Pons (tissue), 1 donor: ENCODE data around the gene NID2.

ENCODE experiments used
- DNase-seq: peaks from one replicate; pipeline ENCODE4 v3.0.0-alpha.2; 2016; ENCODE audit warnings: low spot score

NID2 gene

GRCh38 chr14:52068615-52069306 lies at the start of gene NID2:
Gene NID2, minus strand, starts transcription at chr14:52069059. Its CDS starts 65 bp downstream, at chr14:52068994.
- DNase-seq: peak; percentile 38

GRCh38 chr14:52117111-52117832 lies 48.4 kb upstream of the NID2 start:
- no peak for DNase-seq

GRCh38 chr14:52115286-52115685 lies 46.4 kb upstream of the NID2 start:
- no peak for DNase-seq

- DNase-seq: no peak
These were observed 43.6 kb upstream of the NID2 start for GRCh38 chr14:52112336-52113018.

GRCh38 chr14:52111583-52111982 lies 42.7 kb upstream of the NID2 start:
- DNase-seq: no peak

DNA sequence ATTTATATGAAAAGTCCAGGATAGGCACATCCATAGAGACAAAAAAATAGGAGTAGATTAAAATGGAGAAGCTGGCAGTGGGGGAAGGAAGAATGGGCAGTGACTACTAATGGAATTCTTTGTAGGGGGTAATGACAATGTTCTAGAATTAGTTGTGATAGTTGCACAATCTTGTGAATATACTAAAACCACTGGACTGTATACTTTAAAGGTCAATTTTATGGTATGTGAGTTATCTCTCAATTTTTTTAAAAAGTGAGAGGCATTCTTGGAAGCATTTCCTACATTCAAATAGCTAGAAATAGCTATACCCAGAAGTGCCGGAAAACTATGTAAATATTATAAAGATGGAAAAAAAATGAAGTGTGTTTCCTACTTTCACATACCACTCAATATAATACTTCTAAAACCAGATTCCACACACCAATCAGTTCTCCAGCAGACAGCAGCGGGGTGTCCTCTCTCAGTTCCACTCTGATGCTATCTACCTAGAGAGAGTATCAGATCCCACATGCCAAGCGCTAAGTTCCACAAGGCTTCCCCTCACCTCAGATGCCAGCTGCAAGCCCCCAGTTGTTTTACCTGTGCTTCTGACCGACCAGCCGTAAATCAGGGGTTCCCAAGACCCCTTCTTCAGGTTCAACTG lies 41.7 kb upstream of the NID2 start:
- DNase-seq: no peak

GRCh38 chr14:52108823-52109222 lies 40.0 kb upstream of the NID2 start:
- no peak for DNase-seq

DNA sequence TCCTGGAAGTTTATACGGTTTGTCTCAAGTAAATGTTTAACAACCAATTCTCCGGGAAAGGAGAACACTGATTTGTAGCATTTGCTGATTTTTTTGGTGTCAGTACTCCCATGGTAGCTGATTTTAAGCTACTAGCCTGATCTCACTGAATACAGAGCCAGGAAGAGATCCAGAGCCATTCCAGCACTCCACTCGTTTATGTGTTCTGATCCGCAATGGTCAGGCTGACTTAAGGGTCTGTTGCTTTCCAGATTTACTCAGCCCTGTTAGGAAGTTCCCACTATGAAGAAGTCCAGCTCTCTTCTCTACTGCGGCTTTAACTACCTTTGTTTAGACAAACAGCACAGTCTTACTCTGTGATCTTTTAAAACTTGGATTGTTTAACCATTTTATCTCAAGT lies 38.0 kb upstream of the NID2 start:
- no peak for DNase-seq

GRCh38 chr14:52103416-52103815 lies 34.6 kb upstream of the NID2 start:
- no peak for DNase-seq

- no peak for DNase-seq
These were observed 26.9 kb upstream of the NID2 start for GRCh38 chr14:52095794-52096193.

GRCh38 chr14:52095336-52095735 lies 26.5 kb upstream of the NID2 start:
- DNase-seq: no peak

DNA sequence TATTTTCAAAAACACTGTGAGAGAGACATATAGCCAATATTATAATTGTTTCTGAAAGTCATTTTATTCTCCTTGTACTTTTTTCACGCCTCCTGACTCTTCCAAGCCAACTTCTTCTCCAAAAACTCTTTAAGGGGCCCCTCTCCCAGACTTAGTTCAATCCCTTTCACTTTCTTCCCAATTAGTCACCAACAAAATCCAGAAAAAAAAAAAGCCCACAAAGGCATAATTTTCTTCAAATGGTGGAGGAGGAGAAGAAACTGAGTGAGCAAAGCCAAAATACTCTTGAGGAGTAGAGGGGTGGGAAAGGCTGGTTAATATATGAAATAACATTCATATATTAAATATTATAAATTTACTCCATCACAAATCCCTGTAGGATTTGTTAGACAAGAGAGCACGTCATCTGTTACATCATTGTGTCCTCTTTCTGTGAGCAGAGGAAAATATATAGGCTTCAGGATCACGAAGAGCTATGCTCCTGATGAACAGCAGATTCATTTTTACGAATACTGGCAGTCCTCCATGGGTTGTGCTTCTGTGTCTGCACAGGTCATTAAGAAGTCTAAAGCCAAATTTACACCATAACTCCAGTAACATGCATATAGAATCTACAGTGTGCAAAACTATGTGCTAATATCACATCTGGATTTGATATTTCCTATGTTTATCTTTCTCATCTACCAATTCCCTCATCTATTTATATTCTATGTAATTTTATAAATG lies 25.9 kb upstream of the NID2 start:
- no peak for DNase-seq

GRCh38 chr14:52091928-52092327 lies 23.1 kb upstream of the NID2 start:
- DNase-seq: no peak

DNA sequence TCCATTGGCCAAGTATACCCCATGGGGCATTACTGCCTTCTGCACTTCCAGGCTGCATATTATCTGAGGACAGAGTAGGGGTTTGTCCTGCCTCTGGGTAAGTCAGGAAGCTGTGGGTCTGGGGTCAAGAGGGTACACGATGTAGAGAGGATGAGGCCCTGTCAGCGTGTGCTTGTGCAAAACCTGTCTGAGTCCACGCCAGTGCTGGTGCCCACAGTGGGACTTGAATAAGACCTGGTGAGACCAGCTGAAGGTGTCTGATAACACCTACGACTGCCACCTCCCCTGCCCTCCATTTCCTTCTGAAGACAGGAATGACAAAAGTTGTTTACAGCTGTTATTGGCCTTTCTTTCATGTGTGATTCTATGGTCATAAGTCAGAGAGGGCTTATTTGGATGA lies 22.1 kb upstream of the NID2 start:
- no peak for DNase-seq

DNA sequence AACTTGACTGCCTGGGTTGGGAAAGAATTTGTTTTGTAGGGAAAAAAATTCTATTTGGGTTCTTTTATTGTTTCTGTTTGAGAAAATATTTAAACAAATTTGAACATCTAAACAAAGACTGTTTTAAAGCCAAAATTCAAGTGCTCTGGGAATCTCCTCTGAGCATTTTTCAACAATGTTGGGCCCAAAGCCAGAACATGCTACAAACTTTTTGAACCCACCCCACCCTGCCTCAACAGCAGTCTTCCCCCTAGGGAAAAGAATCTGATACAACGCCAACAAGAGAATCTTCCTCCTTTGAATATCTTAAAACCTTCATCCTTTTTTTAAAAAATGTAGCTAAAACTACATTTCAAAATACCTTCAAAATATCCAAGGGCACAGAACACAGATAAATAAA lies 20.4 kb upstream of the NID2 start:
- no peak for DNase-seq

DNA sequence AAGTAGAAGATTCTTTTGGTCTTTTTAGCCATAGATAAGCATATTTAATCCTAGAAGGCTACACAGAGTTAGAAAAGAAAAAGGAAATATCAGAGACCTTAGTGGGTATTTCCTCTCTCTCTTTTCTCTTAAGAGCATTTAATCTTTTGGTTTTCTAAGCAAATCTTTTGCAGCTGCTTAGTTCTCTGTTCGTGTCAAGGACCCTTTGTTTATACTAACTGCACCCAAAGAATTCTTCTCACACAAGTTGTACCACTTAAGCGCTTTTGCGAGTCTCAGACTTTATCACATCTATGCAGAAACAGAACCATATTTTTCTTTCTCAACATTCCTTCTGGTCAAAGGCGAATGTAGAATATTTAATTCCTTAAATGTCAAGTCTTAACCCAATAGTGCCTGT lies 17.9 kb upstream of the NID2 start:
- no peak for DNase-seq

DNA sequence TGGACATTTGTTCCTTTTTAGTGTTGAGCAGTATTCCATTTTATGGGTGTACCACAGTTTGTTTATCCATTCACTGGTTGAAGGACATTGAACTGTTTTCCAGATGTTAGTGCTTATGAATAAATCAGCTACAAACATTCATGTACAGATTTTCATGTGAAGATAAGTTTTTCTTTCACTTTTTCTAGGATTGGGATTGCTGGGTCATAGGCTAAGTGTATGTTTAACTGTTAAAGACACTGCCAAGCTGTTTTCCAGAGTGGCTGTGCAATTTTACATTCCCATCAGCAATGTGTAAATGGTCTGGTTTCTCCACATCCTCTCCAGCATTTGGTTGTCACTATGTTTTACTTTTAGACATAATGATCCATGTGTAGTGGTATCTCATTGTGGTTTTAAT lies 14.0 kb upstream of the NID2 start:
- no peak for DNase-seq

DNA sequence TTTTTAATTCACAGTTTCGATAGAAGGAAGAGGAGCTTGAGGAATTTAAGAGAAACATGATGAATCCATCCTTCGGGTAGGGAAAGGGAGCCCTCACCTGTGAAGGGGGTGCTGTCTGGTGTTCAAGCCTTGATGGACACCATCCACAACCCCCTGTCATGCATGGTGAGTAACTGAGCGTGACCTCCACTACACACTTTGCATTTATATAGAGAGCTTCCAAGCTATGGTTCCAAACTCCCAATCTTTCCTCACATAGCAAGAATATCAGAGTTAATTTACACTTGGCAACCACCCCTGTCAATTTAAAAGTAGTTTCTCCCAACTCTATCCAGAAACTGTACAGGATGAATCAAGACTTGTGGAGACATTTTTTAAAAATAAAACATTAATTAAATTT lies 13.1 kb upstream of the NID2 start:
- DNase-seq: no peak

DNA sequence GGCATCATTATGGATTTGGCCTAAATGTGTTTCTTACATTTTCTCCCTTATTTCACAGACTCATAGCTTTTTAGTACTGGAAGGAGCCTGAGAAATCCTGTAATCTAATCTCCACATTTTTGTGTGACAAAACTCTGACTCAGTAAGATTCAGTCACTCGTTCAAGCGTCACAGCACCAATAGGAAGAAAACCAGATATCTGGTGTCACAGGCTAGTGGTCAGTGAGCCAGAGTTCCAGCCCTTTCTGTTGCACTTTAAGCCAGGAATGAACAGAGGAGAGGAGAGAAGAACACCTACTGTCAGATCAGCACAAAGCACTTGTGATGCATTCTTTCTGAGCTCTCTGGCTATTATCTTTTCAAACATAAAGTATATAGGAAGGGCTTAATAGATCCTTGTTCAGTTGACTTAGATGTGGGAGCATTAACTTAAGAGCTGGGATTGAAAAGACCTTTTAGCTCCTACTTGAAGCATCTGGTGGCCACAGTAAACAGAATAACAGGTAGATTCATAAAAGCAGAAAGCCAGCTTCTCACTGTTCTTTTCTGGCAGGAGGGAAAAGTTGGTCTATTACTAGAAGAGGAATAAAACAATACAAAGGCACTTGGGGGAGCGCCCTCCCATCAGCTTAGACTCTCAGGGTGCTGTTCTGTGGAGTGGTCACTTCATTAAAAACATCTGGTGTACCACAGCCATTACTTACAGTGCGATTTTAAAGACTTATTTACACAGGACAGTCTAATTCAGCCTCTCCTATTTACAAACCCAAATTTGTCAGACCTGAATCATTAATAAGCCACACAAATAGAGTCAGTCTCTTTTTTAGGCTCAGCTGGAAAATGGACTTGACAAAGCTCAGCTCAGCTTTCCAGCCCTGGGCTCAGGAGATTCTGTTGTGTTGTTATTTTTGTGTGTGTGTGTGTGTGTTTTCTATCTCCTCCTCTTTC lies 12.2 kb upstream of the NID2 start:
- no peak for DNase-seq

DNA sequence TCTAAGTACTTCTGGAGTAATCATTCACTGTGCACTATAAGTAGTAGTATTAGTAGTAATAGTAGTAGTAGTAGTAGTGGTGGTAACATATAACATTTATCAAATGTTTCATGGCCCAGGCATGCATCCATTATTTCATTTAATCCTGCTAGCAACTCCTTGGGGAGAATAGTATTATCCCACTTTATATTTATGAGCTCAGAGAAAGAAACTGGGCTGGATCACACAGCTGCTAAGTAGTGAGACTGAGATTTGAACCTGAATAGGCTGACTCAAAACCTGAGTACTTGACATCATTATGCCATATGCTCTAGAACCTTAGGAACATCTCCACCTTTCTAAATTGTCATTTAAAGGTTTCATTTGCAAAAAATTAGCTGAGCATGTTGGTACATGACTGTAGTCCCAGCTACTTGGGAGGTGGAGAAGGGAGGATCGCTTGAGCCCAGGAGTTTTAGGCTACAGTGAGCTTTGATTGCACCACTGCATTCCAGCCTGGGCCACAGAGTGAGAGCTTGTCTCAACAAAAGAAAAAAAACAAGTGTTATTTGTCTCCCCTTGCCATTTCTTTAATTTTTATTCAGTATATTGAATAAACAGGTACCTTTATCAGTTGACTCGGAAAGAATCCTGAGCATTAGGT lies 11.4 kb upstream of the NID2 start:
- no peak for DNase-seq
